Measurements from ENCODE around the gene KBTBD12.

DNA sequence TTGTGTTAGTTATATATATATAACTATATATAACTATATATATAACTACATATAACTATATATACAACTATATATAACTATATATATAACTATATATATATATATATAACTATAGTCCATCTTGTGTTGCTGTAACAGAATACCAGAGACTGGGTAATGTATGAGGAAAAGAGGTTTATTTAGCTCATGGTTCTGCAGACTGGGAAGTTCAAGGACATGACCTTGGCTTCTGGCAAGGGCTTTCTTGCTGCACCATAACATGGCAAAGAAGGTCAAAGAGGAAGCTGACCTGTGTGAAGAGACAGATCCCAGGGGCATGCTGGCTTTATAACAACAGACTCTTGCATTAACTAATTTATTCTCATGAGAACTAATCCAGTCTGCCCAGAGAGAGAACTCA is 27.6 kb downstream of the KBTBD12 start:
- TF ChIP-seq FOXM1 (IDR thresholded peaks at IDR 0.05; ENCODE audit: borderline replicate concordance) (no peak), ZNF384 (IDR thresholded peaks at IDR 0.05) (no peak), BHLHE40 (IDR thresholded peaks at IDR 0.05; ENCODE audit: borderline replicate concordance) (no peak), TARDBP (IDR thresholded peaks at IDR 0.05) (no peak)
